Neural progenitor cell (in vitro differentiated cells): ENCODE results near the gene IGFBP1. TPM values are rescaled to one million over a fixed set of nuclear protein-coding genes. Genes with fewer than 3 reads are reported as not detected.

Source experiments
- DNase-seq: peaks from one replicate; pipeline ENCODE4 v3.0.0-alpha.2; 2016; ENCODE audit warnings: low spot score
- H2AFZ ChIP-seq: fragments of 200-600 bp; sonication (generic); replicated peaks from 2 replicates; pipeline ENCODE4 v1.6.1; 2016; ENCODE audit warnings: antibody characterized with exemption
- H3F3A ChIP-seq: fragments of 200-600 bp; sonication (generic); 2 replicates; pipeline ENCODE4 v1.6.1; 2016; ENCODE audit warnings: antibody characterized with exemption, low read depth
- H3K27ac ChIP-seq: fragments of 200-600 bp; sonication (generic); 2 replicates; pipeline ENCODE4 v1.5.1; 2016; ENCODE audit warnings: mild to moderate bottlenecking
- H3K27me3 ChIP-seq: fragments of 200-600 bp; sonication (generic); 2 replicates; pipeline ENCODE4 v1.6.1; 2016; ENCODE audit warnings: mild to moderate bottlenecking, moderate library complexity
- H3K36me3 ChIP-seq: fragments of 200-600 bp; sonication (generic); 2 replicates; pipeline ENCODE4 v1.5.1; 2016
- H3K4me1 ChIP-seq: fragments of 200-600 bp; sonication (generic); 2 replicates; pipeline ENCODE4 v1.6.1; 2016; ENCODE audit warnings: mixed run types
- H3K4me2 ChIP-seq: fragments of 200-600 bp; sonication (generic); 2 replicates; pipeline ENCODE4 v1.6.1; 2016
- H3K4me3 ChIP-seq: fragments of 200-600 bp; sonication (generic); 2 replicates; pipeline ENCODE4 v1.5.1; 2016
- H3K79me2 ChIP-seq: fragments of 200-600 bp; sonication (generic); 2 replicates; pipeline ENCODE4 v1.6.1; 2016; ENCODE audit warnings: low read depth
- H3K9ac ChIP-seq: fragments of 200-600 bp; sonication (generic); 2 replicates; pipeline ENCODE4 v1.6.1; 2016
- H3K9me3 ChIP-seq: fragments of 200-600 bp; sonication (generic); 2 replicates; pipeline ENCODE4 v1.5.1; 2016; ENCODE audit warnings: low read depth
- H4K20me1 ChIP-seq: fragments of 200-600 bp; sonication (generic); 2 replicates; pipeline ENCODE4 v1.6.1; 2016; ENCODE audit warnings: low read depth
- H3K27ac Mint-ChIP-seq: 3 replicates; pipeline ENCODE4 v1.8.0; 2021; ENCODE audit warnings: mixed read lengths
- H3K27me3 Mint-ChIP-seq: 2 replicates; pipeline ENCODE4 v1.8.0; 2022; ENCODE audit warnings: low read depth, mild to moderate bottlenecking, inconsistent platforms, moderate library complexity, mixed read lengths; ENCODE audit not compliant: insufficient read depth
- H3K36me3 Mint-ChIP-seq: 3 replicates; pipeline ENCODE4 v1.8.0; 2021; ENCODE audit warnings: mixed read lengths
- H3K4me1 Mint-ChIP-seq: 3 replicates; pipeline ENCODE4 v1.8.0; 2021; ENCODE audit warnings: mixed read lengths
- H3K4me3 Mint-ChIP-seq: 3 replicates; pipeline ENCODE4 v1.8.0; 2021; ENCODE audit warnings: mild to moderate bottlenecking, moderate library complexity, mixed read lengths
- H3K9me3 Mint-ChIP-seq: 3 replicates; pipeline ENCODE4 v1.8.0; 2020; ENCODE audit warnings: mixed read lengths
- EZH2 ChIP-seq: fragments of 200-600 bp; sonication (generic); IDR thresholded peaks from 2 replicates; pipeline ENCODE4 v1.6.1; 2017; ENCODE audit warnings: antibody characterized with exemption, mild to moderate bottlenecking, moderate library complexity
- EZH2phosphoT487 ChIP-seq: fragments of 200-600 bp; sonication (generic); IDR thresholded peaks from 2 replicates; pipeline ENCODE4 v1.6.1; 2017; ENCODE audit warnings: antibody characterized with exemption
- total RNA-seq: library from RNA; depleted of rRNA; stranded (reverse); fragments of >200 nt; gene quantifications from 2 replicates; pipeline ENCODE4 v1.2.3, GENCODE V29; 2015; ENCODE audit warnings: low replicate concordance
- TF ChIP-seq, protein P1 (sequence below): fragments of 200-600 bp; sonication (generic); IDR thresholded peaks from 2 replicates; pipeline ENCODE4 v1.5.1; 2017; ENCODE audit warnings: antibody characterized with exemption, mild to moderate bottlenecking

IGFBP1 gene
- total RNA-seq, 1 donor from 2014 or later, result 0.69 TPM

DNA sequence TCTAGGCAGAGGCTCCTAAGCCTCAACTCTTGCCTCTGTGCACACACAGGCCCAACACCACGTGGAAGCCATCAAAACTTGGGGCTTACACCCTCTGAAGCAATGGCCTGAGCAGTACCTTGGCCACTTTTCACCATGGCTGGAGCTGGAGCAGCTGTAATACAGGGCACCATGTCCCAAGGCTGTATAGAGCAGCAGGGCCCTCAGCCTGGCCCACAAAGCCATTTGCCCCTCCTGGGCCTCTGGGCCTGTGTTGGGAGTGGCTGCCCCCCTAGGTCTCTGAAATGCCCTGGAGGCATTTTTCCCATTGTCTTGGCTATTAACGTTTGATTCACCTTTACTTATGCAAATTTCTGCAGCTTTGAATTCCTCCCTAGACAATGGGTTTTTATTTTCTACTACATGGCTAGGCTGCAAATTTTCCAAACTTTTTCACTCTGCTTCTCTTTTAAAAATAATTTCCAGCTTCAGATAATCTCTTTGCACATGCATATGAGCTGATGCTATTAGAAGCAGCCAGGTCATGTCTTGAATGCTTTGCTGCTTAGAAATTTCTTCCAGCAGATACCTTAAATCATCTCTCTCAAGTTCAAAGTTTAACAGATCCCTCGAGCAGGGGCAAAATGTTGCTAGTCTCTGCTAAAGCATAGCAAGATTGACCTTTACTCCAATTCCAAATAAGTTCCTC, 9.7 kb upstream of the IGFBP1 start:
- no peak overlapping the region for H3K4me3 ChIP-seq
- no peak overlapping the region for H3K9ac ChIP-seq
- H3K9me3 ChIP-seq, result no peaks in the 10 kb centered on the region
- no peaks in the 10 kb centered on the region for H3K36me3 ChIP-seq
- no peak overlapping the region for H3K27ac ChIP-seq
- H3F3A ChIP-seq, result no peaks in the 10 kb centered on the region
- H2AFZ ChIP-seq, result no peak overlapping the region
- H3K27ac Mint-ChIP-seq, result no peak overlapping the region
- H3K36me3 Mint-ChIP-seq, result no peaks in the 10 kb centered on the region
- no peak overlapping the region for H3K4me3 Mint-ChIP-seq
- H3K4me1 ChIP-seq, result no peaks in the 10 kb centered on the region
- H3K27me3 Mint-ChIP-seq, result peaks cover 2% of the 10 kb centered on the region
- DNase-seq, result no peak
- no peaks in the 10 kb centered on the region for H4K20me1 ChIP-seq
- no peaks in the 10 kb centered on the region for H3K27me3 ChIP-seq
- no peak overlapping the region for H3K4me2 ChIP-seq
- H3K4me1 Mint-ChIP-seq, result no peaks in the 10 kb centered on the region
- TF ChIP-seq, protein P1, sequence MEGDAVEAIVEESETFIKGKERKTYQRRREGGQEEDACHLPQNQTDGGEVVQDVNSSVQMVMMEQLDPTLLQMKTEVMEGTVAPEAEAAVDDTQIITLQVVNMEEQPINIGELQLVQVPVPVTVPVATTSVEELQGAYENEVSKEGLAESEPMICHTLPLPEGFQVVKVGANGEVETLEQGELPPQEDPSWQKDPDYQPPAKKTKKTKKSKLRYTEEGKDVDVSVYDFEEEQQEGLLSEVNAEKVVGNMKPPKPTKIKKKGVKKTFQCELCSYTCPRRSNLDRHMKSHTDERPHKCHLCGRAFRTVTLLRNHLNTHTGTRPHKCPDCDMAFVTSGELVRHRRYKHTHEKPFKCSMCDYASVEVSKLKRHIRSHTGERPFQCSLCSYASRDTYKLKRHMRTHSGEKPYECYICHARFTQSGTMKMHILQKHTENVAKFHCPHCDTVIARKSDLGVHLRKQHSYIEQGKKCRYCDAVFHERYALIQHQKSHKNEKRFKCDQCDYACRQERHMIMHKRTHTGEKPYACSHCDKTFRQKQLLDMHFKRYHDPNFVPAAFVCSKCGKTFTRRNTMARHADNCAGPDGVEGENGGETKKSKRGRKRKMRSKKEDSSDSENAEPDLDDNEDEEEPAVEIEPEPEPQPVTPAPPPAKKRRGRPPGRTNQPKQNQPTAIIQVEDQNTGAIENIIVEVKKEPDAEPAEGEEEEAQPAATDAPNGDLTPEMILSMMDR, result no peak
- TF ChIP-seq EZH2, result no peak
- no peak for TF ChIP-seq EZH2phosphoT487
- no peaks in the 10 kb centered on the region for H3K79me2 ChIP-seq
- H3K9me3 Mint-ChIP-seq, result peaks cover 3% of the 10 kb centered on the region

DNA sequence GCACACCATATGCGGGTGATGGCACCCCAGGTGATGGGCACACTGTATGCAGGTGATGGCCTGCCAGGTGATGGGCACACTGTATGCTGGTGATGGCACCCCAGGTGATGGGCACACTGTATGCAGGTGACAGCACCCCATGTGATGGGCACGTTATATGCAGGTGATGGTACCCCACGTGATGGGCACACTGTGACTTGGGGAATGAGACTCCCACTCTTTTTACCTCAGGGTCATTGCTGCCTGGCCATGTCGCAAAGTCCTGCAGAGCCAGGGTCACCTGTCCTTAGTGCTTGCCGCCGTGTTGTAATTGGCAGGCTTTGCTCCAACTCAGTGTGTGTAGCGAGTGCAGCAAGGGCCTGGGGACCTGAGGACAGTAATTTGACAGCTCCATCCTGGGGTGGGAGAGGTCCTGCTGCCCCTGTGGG, 7.8 kb upstream of the IGFBP1 start:
- Histone ChIP-seq H3K79me2 (no peaks in the 10 kb centered on the region), H3F3A (no peaks in the 10 kb centered on the region), H3K27me3 (no peaks in the 10 kb centered on the region), H3K27ac (no peak overlapping the region), H2AFZ (no peak overlapping the region), H3K4me1 (no peaks in the 10 kb centered on the region), H3K4me3 (no peak overlapping the region), H3K9me3 (no peaks in the 10 kb centered on the region), H3K4me2 (no peak overlapping the region), H3K9ac (no peak overlapping the region), H4K20me1 (no peaks in the 10 kb centered on the region), H3K36me3 (no peaks in the 10 kb centered on the region)
- H3K4me1 Mint-ChIP-seq, result no peaks in the 10 kb centered on the region
- H3K4me3 Mint-ChIP-seq, result no peak overlapping the region
- H3K27me3 Mint-ChIP-seq, result peaks cover 2% of the 10 kb centered on the region
- TF ChIP-seq, protein P1, result no peak
- TF ChIP-seq EZH2phosphoT487 (no peak), EZH2 (no peak)
- H3K9me3 Mint-ChIP-seq, result peaks cover 3% of the 10 kb centered on the region
- H3K27ac Mint-ChIP-seq, result no peak overlapping the region
- DNase-seq, result no peak
- no peaks in the 10 kb centered on the region for H3K36me3 Mint-ChIP-seq

DNA sequence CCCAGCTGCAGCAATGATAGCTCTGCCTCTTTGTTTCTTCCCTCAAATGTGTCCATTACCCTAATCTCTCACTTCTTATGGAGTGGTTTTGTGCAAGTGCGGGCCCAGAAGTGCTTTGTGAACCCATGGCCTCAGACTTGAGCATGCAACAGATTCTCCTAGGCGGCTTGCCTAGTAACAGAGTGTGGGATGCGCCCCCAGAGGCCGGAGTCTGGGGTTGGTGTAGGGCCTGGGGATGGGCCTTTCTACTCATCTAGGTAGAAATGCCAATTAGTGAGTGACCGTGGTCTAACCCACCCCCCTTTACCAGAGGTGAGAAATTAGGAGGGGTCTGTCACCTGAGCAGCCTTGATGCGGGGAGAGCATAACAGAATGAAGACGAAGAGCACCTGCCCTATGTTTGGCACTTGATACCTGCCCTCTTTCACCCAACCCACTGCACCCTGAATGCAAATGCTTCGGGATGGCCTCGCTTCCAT, 7.0 kb upstream of the IGFBP1 start:
- Histone ChIP-seq H3K9me3 (no peaks in the 10 kb centered on the region), H2AFZ (no peak overlapping the region), H3F3A (no peaks in the 10 kb centered on the region), H3K4me2 (no peak overlapping the region), H3K27me3 (peaks cover 7% of the 10 kb centered on the region), H3K27ac (no peak overlapping the region), H3K4me1 (no peaks in the 10 kb centered on the region), H4K20me1 (no peaks in the 10 kb centered on the region), H3K36me3 (no peaks in the 10 kb centered on the region), H3K79me2 (no peaks in the 10 kb centered on the region), H3K4me3 (no peak overlapping the region), H3K9ac (no peak overlapping the region)
- Mint-ChIP-seq H3K9me3 (peaks cover 3% of the 10 kb centered on the region), H3K36me3 (no peaks in the 10 kb centered on the region), H3K4me3 (no peak overlapping the region), H3K4me1 (no peaks in the 10 kb centered on the region), H3K27me3 (peaks cover 5% of the 10 kb centered on the region), H3K27ac (no peak overlapping the region)
- TF ChIP-seq EZH2phosphoT487, result no peak
- TF ChIP-seq, protein P1, result no peak
- no peak for DNase-seq
